Effector CD8-positive, alpha-beta T cell (primary cell): ENCODE data around the gene DIP2A.
"Not testable (repeated sequence)": the region's sequence is repeated elsewhere in the genome, so short reads cannot be mapped to it uniquely, and the experiment has no call there.

Experiments used
- DNase-seq: peaks from one replicate; lab custom pipeline; 2025; lab: John Stamatoyannopoulos, UW

Gene DIP2A

GRCh38 chr21:46424621-46425020 is 34.1 kb upstream of the DIP2A start:
- DNase-seq, result peak; percentile 29

- no peak for DNase-seq
Observed at GRCh38 chr21:46425041-46425440, 33.6 kb upstream of the DIP2A start.

GRCh38 chr21:46425571-46425970 is 33.1 kb upstream of the DIP2A start:
- peak; percentile 68 for DNase-seq

- DNase-seq, result no peak
Observed at GRCh38 chr21:46426313-46427046, 32.2 kb upstream of the DIP2A start.

- DNase-seq, result no peak
Observed at GRCh38 chr21:46427516-46427915, 31.2 kb upstream of the DIP2A start.

- no peak for DNase-seq
Observed at GRCh38 chr21:46428286-46428685, 30.4 kb upstream of the DIP2A start.

- no peak for DNase-seq
Observed at GRCh38 chr21:46428987-46429710, 29.5 kb upstream of the DIP2A start.

- DNase-seq, result no peak
Observed at GRCh38 chr21:46429754-46430681, 28.7 kb upstream of the DIP2A start.

- DNase-seq, result no peak
Observed at GRCh38 chr21:46431448-46431847, 27.2 kb upstream of the DIP2A start.

GRCh38 chr21:46431884-46432488 is 26.7 kb upstream of the DIP2A start:
- no peak for DNase-seq

- DNase-seq, result not testable (repeated sequence)
Observed at GRCh38 chr21:46433116-46433515, 25.6 kb upstream of the DIP2A start.

GRCh38 chr21:46434322-46434958 is 24.3 kb upstream of the DIP2A start:
- DNase-seq, result no peak

- DNase-seq, result no peak
Observed at GRCh38 chr21:46435786-46436227, 22.9 kb upstream of the DIP2A start.

- no peak for DNase-seq
Observed at GRCh38 chr21:46436621-46437020, 22.1 kb upstream of the DIP2A start.

GRCh38 chr21:46437096-46437498 is 21.6 kb upstream of the DIP2A start:
- no peak for DNase-seq

GRCh38 chr21:46437511-46437910 is 21.2 kb upstream of the DIP2A start:
- no peak for DNase-seq

GRCh38 chr21:46438241-46438640 is 20.4 kb upstream of the DIP2A start:
- DNase-seq, result no peak

- DNase-seq, result no peak
Observed at GRCh38 chr21:46439906-46440305, 18.8 kb upstream of the DIP2A start.

- DNase-seq, result no peak
Observed at GRCh38 chr21:46441331-46441730, 17.4 kb upstream of the DIP2A start.

- DNase-seq, result no peak
Observed at GRCh38 chr21:46441961-46442498, 16.7 kb upstream of the DIP2A start.

- DNase-seq, result no peak
Observed at GRCh38 chr21:46442938-46443337, 15.8 kb upstream of the DIP2A start.
